ENCODE measurements around the gene TAS1R3. TPM values are rescaled to one million over a fixed set of nuclear protein-coding genes. Genes with fewer than 3 reads are reported as not detected.

TAS1R3 gene
- total and polyA plus RNA-seq, 4 donors = 0.19 to 0.36 (median 0.33) TPM; not detected in 1

GRCh38 chr1:1366699-1367066, 35.6 kb downstream of the TAS1R3 start:
- TF ChIP-seq CTCF (IDR thresholded peaks at IDR 0.05; ENCODE audit: low read depth, low read length, missing input control) (no peak), FOXA1 (IDR thresholded peaks at IDR 0.05) (no peak), YY1 (IDR thresholded peaks at IDR 0.05) (no peak), NR2F2 (IDR thresholded peaks at IDR 0.05) (no peak), GABPA (IDR thresholded peaks at IDR 0.05 in 1 of 2, conservative IDR thresholded peaks at IDR 0.05 in 1 of 2) (no peak), RAD21 (IDR thresholded peaks at IDR 0.05) (no peak), FOXA2 (IDR thresholded peaks at IDR 0.05) (no peak), ATF3 (IDR thresholded peaks at IDR 0.05) (no peak), EGR1 (IDR thresholded peaks at IDR 0.05; ENCODE audit: low read depth in 2 of 2) (no peak), TAF1 (conservative IDR thresholded peaks at IDR 0.05) (no peak), HNF4A (conservative IDR thresholded peaks at IDR 0.05) (no peak), JUND (IDR thresholded peaks at IDR 0.05) (no peak)
- TF ChIP-seq, protein P1, sequence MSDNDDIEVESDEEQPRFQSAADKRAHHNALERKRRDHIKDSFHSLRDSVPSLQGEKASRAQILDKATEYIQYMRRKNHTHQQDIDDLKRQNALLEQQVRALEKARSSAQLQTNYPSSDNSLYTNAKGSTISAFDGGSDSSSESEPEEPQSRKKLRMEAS (IDR thresholded peaks at IDR 0.05) = no peak
- TF ChIP-seq, protein P2, sequence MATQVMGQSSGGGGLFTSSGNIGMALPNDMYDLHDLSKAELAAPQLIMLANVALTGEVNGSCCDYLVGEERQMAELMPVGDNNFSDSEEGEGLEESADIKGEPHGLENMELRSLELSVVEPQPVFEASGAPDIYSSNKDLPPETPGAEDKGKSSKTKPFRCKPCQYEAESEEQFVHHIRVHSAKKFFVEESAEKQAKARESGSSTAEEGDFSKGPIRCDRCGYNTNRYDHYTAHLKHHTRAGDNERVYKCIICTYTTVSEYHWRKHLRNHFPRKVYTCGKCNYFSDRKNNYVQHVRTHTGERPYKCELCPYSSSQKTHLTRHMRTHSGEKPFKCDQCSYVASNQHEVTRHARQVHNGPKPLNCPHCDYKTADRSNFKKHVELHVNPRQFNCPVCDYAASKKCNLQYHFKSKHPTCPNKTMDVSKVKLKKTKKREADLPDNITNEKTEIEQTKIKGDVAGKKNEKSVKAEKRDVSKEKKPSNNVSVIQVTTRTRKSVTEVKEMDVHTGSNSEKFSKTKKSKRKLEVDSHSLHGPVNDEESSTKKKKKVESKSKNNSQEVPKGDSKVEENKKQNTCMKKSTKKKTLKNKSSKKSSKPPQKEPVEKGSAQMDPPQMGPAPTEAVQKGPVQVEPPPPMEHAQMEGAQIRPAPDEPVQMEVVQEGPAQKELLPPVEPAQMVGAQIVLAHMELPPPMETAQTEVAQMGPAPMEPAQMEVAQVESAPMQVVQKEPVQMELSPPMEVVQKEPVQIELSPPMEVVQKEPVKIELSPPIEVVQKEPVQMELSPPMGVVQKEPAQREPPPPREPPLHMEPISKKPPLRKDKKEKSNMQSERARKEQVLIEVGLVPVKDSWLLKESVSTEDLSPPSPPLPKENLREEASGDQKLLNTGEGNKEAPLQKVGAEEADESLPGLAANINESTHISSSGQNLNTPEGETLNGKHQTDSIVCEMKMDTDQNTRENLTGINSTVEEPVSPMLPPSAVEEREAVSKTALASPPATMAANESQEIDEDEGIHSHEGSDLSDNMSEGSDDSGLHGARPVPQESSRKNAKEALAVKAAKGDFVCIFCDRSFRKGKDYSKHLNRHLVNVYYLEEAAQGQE (IDR thresholded peaks at IDR 0.05) = no peak

GRCh38 chr1:1367315-1367714, 36.2 kb downstream of the TAS1R3 start:
- Histone ChIP-seq H3K4me1 (ENCODE audit: control insufficient read depth in 4 of 4, insufficient read depth in 4 of 4, low read length in 3 of 4) (peaks cover 0 to 7% (median 5%) of the 10 kb centered on the region in 4 donors), H3K4me3 (ENCODE audit: low read depth in 1 of 3, low read length in 3 of 3) (no peak overlapping the region), H3K36me3 (ENCODE audit: control insufficient read depth in 4 of 4, insufficient read depth in 3 of 4, low read depth in 1 of 4, low read length in 3 of 4) (no peaks in the 10 kb centered on the region), H3K27ac (ENCODE audit: low read depth in 1 of 2, low read length in 2 of 2) (no peak overlapping the region), H3K9me3 (ENCODE audit: control insufficient read depth in 4 of 4, low read length in 3 of 4) (no peaks in the 10 kb centered on the region), H3K9ac (ENCODE audit: low read depth in 1 of 2, low read length in 2 of 2) (no peak overlapping the region), H3K27me3 (ENCODE audit: control insufficient read depth in 4 of 4, insufficient read depth in 4 of 4, low read length in 3 of 4) (no peaks in the 10 kb centered on the region)
- no peak for DNase-seq (ENCODE audit: low spot score)
- no peak for TF ChIP-seq SP1 (IDR thresholded peaks at IDR 0.05)
- no peak for TF ChIP-seq YY1 (IDR thresholded peaks at IDR 0.05)
- no peak for TF ChIP-seq FOXA2 (IDR thresholded peaks at IDR 0.05)
- no peak for TF ChIP-seq RXRA (IDR thresholded peaks at IDR 0.05)
- TF ChIP-seq ATF3 (IDR thresholded peaks at IDR 0.05) = no peak
- no peak for TF ChIP-seq CTCF (IDR thresholded peaks at IDR 0.05; ENCODE audit: low read depth, low read length, missing input control)
- no peak for TF ChIP-seq HNF4A (conservative IDR thresholded peaks at IDR 0.05)
- TF ChIP-seq NR2F2 (IDR thresholded peaks at IDR 0.05) = no peak
- no peak for TF ChIP-seq HNF4G (IDR thresholded peaks at IDR 0.05)
- no peak for TF ChIP-seq FOXA1 (IDR thresholded peaks at IDR 0.05)
- TF ChIP-seq, protein P2 (IDR thresholded peaks at IDR 0.05) = no peak
- TF ChIP-seq GABPA (IDR thresholded peaks at IDR 0.05 in 1 of 2, conservative IDR thresholded peaks at IDR 0.05 in 1 of 2) = no peak
- TF ChIP-seq, protein P3, sequence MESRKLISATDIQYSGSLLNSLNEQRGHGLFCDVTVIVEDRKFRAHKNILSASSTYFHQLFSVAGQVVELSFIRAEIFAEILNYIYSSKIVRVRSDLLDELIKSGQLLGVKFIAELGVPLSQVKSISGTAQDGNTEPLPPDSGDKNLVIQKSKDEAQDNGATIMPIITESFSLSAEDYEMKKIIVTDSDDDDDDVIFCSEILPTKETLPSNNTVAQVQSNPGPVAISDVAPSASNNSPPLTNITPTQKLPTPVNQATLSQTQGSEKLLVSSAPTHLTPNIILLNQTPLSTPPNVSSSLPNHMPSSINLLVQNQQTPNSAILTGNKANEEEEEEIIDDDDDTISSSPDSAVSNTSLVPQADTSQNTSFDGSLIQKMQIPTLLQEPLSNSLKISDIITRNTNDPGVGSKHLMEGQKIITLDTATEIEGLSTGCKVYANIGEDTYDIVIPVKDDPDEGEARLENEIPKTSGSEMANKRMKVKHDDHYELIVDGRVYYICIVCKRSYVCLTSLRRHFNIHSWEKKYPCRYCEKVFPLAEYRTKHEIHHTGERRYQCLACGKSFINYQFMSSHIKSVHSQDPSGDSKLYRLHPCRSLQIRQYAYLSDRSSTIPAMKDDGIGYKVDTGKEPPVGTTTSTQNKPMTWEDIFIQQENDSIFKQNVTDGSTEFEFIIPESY (IDR thresholded peaks at IDR 0.05) = no peak
- WGBS = 98% methylated on average over 5 of the region's 5 CpGs

More at GRCh38 chr1:1366699-1367066, 35.6 kb downstream of the TAS1R3 start:
- no peak overlapping the region for H3K9ac ChIP-seq (ENCODE audit: low read depth in 1 of 2, low read length in 2 of 2)
- H3K4me3 ChIP-seq (ENCODE audit: low read depth in 1 of 3, low read length in 3 of 3) = no peak overlapping the region
- no peak overlapping the region for H3K27ac ChIP-seq (ENCODE audit: low read depth in 1 of 2, low read length in 2 of 2)
- no peak for DNase-seq (ENCODE audit: low spot score)
- H3K9me3 ChIP-seq (ENCODE audit: control insufficient read depth in 4 of 4, low read length in 3 of 4) = no peaks in the 10 kb centered on the region
- H3K36me3 ChIP-seq (ENCODE audit: control insufficient read depth in 4 of 4, insufficient read depth in 3 of 4, low read depth in 1 of 4, low read length in 3 of 4) = no peaks in the 10 kb centered on the region
- peaks cover 0 to under 1% (median under 1%) of the 10 kb centered on the region in 4 donors for H3K4me1 ChIP-seq (ENCODE audit: control insufficient read depth in 4 of 4, insufficient read depth in 4 of 4, low read length in 3 of 4)
- no peaks in the 10 kb centered on the region for H3K27me3 ChIP-seq (ENCODE audit: control insufficient read depth in 4 of 4, insufficient read depth in 4 of 4, low read length in 3 of 4)
- WGBS = 95% methylated on average over 3 of the region's 3 CpGs

Measured in liver (tissue), 9 donors.